ENCODE results near the gene NUDT22. TPM values are rescaled to one million over a fixed set of nuclear protein-coding genes. Genes with fewer than 3 reads are reported as not detected.
"Not testable (repeated sequence)": the region's sequence is repeated elsewhere in the genome, so short reads cannot be mapped to it uniquely, and the experiment has no call there.

NUDT22 gene
- total RNA-seq, 1 donor from 2014 or later: 13.7 TPM

DNA sequence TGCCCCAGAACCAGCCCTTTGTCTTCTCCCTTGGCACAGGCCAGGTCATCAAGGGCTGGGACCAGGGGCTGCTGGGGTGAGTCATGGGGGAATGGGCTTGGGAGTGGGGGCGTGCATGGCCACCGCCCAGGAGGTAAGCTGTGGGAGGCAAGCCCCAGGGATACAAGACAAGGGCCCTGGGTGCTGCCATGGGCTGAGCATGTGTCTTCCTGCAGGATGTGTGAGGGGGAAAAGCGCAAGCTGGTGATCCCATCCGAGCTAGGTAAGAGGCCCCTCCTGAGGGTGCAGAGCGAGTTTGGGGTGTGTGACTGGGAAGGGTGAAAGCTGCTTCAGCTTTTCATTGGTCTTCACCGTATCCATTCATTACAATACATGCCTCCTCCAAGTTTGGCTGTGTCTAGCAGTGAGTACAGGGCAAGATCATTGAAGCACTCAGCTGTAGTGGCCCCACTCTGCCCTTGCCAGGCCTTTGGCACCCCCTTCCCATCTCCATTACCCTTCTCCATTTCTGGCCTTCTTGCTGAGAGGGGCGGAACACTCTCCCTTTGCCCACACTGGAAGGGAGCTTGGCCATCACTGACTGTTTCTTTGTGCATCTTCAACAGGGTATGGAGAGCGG, 17.3 kb downstream of the NUDT22 start:
- no peak for DNase-seq

DNA sequence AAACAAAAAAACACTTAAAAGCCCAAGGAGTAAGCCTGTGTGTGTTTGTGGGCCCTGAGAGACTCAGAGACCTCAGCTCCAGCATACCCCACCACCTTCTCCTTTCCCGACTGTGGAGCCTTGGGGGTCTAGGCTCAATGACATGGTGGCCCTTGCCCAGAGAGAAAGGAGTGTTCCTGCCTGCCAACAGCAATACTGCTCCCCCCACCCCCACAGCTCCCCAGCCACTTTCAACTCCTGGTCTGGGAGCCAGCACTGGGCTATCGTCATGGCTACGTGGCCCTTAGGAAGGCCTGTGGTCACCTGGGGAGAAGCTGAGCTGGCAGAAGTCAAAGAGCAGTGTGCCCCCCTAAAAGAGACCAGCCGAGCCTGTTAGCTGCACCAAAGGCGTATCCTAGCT, 18.0 kb downstream of the NUDT22 start:
- DNase-seq: no peak

- no peak for DNase-seq
These were observed 18.9 kb downstream of the NUDT22 start for GRCh38 chr11:64244966-64245365.

DNA sequence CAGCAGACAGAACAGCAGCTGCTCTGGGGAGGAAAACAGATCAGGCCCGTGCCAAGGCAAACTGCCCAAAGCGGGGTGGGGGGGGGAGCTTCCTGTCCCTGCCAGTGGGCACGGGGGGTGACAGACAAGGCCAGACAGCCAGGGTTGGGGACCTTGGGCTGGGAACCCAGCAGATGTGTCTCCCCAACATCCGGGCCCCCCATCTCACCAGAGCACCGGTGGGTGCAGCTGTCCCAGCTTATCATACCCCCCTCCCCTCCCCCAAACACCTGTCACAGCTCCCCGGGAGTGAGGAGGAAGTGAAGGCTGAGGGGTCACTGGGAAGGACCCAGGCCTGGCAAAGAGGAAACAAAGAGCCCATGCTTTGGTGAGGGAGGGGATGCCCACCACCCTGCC, 19.3 kb downstream of the NUDT22 start:
- peak; percentile 36 for DNase-seq

GRCh38 chr11:64245797-64246620, 19.9 kb downstream of the NUDT22 start:
- DNase-seq: no peak

DNA sequence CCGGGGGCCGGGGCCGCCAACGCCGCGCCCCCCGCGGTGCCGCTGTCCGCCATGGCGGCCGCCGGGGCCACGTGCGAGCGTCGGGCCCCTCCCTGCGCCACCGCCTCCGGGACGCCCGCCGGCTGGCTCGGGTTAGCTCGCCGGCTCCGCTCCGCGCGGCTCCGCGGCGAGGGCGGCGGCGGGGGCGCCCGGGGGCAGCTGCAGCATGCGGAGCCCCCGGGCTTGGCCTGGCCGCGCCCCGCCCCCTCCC, 20.5 kb downstream of the NUDT22 start:
- DNase-seq: not testable (repeated sequence)

DNA sequence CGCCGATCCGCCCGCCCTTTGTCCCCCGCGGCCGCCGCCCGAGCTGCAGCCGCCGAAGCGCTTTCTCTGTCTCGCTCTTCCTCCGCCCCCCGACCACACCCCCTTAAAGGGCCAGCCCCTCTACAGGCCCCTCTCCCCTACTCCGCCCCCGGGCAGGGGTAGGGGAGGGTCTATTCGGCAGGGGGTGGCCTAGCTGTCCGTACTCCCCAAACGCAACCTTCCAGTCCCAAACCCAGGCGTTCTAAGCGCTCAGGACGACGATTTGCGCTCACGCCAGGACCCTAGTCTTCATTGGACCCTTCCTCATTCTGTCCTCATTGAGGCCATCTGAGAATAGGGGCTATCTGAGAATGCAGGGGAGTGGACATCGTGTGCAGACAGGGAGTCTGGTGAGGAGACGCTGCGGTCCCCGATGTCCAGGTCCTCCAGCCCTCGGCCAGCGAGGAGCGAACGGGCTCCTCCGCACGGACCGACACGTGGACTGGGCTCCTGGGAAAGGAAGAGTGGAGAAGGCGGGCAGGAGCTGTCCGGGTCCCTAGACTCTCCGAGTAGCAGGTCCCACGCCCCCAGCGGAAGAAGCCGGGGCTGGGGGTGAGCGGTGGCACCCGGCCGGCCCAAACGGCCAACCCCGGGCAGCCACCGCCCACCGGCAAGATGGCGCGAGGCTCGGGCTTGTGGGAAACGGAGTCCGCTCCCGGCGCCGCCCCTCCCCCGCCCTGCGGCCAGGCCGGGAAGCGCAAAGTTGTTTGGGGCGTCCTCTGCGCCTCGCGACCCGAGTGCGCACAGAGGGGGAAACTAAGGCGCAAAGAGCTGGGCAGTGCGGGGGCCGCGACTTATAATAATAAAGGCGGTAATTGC, 21.0 kb downstream of the NUDT22 start, which contains the start of gene PPP1R14B:
PPP1R14B (minus strand) TSS at position 73 of the 858 bp plus-strand sequence. CDS start 270 bp downstream, outside the sequence.
- peak; percentile 71 for DNase-seq

GRCh38 chr11:64247729-64248531, 21.9 kb downstream of the NUDT22 start:
- DNase-seq: no peak

- DNase-seq: no peak
These were observed 22.5 kb downstream of the NUDT22 start for GRCh38 chr11:64248578-64248977.

GRCh38 chr11:64249038-64249437, 23.0 kb downstream of the NUDT22 start:
- DNase-seq: no peak

GRCh38 chr11:64249563-64250414, 23.7 kb downstream of the NUDT22 start:
- DNase-seq: no peak

DNA sequence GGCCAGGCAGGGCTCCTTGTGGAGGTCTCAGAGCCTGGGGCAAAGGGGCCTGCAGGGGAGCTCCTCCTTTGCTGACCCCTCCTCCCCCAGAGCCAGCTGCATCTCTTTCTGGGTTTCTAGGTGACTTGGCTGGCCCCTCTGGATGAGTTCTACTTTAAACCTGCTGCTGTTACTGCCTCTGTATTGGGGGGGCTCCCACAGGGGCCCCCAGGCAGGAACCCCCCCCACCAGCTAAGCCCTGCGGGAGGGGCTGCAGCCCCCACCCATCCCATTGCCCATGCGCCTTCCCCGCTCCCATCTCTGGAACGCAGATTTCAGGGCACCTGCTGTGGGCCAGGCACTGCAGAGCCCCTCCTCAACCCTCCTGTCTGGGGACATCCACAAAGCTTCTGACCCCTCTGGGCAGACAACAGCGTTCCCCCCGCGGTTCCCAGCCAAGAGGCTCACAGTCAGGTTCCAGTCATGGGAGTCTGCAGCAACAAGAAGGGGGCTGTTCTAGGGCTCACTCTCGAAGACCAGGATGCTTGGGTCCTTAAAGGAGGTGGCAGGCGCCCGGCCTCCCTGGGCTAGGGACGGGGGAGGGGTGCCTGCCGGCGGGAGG, 24.4 kb downstream of the NUDT22 start:
- DNase-seq: no peak

DNA sequence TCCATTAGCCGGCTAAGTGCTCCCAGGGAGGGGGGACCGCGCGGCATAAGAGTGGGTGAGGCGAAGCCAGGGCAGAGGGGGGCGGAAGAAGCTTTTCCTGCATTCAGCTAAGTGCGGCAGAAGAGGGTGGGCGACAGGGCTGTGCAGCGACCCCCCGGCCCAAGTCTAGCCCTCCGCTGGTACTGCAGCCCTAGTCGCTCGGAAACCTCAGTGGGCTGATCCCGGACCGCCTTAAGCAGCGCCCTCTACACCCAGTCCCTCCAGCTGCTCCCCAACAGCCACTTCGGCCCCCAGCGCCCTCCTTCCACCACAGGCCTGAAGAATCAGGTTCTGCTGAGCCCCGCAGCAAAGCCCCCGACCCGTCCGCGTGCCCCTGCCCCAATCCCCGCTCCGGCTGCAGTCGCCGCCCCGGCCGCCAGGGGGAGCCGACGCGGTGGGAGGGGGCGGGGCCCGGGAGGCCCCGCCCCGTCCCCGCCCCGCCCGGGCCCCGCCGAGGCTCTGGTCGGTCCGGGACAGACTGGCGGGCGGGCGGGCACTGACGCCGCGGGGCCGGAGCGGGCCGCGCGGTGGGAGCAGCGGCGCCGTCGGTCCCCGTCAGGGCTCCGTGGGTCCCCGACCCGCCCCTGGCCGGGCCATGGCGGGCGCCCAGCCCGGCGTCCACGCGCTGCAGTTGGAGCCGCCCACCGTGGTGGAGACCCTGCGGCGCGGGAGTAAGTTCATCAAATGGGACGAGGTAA, 25.1 kb downstream of the NUDT22 start, which contains the start of gene PLCB3:
PLCB3 (plus strand) TSS at position 515 of the 737 bp plus-strand sequence; CDS start at position 635, 120 bp downstream.
- DNase-seq: no peak

DNA sequence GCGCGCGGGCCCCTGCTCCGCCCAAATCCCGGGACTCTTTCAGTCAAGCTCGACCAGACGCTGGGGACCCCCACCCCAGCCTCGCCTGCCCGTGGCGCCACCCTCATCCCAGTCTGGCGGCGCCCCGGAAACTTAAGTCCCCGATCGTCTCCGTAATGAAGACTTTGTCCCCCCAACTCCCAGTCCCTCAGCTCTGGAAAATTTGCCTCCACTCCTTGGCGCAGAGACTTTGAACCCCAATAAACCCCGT, 25.6 kb downstream of the NUDT22 start:
- DNase-seq: no peak

- DNase-seq: no peak
These were observed 26.2 kb downstream of the NUDT22 start for GRCh38 chr11:64252003-64252872.

DNA sequence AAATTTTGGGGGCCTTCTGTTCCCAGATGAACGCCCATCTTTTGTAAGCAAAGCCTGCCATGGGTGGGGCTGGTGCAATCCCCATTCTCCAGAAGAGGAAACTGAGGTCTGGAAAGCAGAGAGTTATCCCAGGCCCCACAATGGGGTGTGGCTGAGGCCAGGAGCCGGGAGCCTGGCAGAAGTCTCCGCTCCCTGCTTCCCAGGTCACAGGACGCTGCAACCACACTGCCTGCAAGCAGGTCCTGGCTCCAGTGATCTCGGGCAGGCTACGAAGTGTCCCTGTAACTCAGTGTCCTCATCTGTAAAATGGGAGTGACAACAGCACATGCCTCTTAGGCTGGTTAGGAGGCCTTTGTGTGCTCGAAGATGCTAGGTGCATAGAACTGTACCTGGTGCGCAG, 27.0 kb downstream of the NUDT22 start:
- DNase-seq: no peak

- DNase-seq: no peak
These were observed 27.4 kb downstream of the NUDT22 start for GRCh38 chr11:64253481-64253880.

DNA sequence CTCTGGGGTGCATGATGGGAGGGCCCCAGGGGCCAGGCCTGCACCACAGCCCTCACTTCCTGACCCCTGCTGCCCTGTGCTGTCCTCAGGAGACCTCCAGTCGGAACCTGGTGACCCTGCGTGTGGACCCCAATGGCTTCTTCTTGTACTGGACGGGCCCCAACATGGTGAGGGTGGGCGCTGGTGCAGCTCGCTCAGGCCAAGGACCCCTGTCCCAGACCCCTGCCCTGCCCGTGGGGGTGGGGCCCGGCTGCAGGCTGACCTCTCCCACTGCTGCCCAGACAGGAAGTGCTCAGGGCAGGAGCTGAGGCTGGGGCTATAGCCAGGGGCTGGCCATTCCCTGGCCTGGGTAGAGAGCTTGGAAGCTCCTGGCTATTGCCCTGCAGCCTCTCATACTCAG, 28.3 kb downstream of the NUDT22 start:
- no peak for DNase-seq
